ENCODE data around the gene PRPF6.

Gene PRPF6

GRCh38 chr20:64075556-64075955, 94.6 kb downstream of the PRPF6 start:
- TF ChIP-seq ZFX (IDR thresholded peaks at IDR 0.05; ENCODE audit: borderline replicate concordance), result no peak
- TF ChIP-seq, protein P1, sequence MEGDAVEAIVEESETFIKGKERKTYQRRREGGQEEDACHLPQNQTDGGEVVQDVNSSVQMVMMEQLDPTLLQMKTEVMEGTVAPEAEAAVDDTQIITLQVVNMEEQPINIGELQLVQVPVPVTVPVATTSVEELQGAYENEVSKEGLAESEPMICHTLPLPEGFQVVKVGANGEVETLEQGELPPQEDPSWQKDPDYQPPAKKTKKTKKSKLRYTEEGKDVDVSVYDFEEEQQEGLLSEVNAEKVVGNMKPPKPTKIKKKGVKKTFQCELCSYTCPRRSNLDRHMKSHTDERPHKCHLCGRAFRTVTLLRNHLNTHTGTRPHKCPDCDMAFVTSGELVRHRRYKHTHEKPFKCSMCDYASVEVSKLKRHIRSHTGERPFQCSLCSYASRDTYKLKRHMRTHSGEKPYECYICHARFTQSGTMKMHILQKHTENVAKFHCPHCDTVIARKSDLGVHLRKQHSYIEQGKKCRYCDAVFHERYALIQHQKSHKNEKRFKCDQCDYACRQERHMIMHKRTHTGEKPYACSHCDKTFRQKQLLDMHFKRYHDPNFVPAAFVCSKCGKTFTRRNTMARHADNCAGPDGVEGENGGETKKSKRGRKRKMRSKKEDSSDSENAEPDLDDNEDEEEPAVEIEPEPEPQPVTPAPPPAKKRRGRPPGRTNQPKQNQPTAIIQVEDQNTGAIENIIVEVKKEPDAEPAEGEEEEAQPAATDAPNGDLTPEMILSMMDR (IDR thresholded peaks at IDR 0.05), result no peak
- H3K27ac ChIP-seq, result no peak overlapping the region

- TF ChIP-seq ZFX (IDR thresholded peaks at IDR 0.05; ENCODE audit: borderline replicate concordance), result no peak
- TF ChIP-seq, protein P1 (IDR thresholded peaks at IDR 0.05), result no peak
- no peak overlapping the region for H3K27ac ChIP-seq
These were observed 95.4 kb downstream of the PRPF6 start for GRCh38 chr20:64076061-64076997.

DNA sequence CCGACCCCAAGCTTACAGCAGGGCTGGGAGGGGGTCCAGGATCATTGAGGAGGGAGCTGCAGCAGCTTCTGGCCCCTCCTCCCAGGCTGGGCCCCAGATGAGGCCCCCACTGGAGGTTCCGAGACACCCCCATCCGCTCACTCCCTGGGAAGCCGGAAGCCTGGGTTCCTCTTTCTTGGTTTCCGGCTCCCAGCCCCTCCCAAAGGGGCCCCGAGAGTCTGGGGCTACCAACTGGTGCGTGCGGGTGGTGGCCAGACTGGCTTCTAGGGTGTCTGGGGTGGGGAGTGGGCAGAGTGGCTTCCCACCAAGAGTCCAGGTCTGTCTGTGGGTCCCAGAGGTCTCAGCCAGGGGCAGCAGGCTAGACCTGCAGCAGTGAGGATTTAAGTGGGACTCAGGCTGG, 96.2 kb downstream of the PRPF6 start:
- TF ChIP-seq, protein P1 (IDR thresholded peaks at IDR 0.05), result no peak
- no peak for TF ChIP-seq ZFX (IDR thresholded peaks at IDR 0.05; ENCODE audit: borderline replicate concordance)
- H3K27ac ChIP-seq, result no peak overlapping the region

DNA sequence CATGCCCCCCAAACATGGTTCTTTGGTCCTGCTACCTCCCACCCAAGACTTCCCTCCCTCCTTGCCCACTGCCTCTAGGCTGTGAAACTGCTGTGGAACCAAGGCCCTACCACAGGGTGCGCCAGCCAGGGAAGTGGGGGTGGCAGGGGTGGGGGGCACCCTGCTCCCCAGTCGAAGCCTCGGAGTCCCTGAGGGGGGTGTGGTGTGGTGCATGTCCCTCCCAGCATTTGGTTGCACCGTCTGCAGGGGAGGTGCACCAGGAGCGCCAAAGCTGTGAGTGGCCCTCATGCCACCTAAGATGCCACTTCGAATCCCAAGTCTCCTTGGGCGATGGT, 96.6 kb downstream of the PRPF6 start:
- TF ChIP-seq, protein P1 (IDR thresholded peaks at IDR 0.05), result no peak
- TF ChIP-seq ZFX (IDR thresholded peaks at IDR 0.05; ENCODE audit: borderline replicate concordance), result no peak
- H3K27ac ChIP-seq, result no peak overlapping the region

DNA sequence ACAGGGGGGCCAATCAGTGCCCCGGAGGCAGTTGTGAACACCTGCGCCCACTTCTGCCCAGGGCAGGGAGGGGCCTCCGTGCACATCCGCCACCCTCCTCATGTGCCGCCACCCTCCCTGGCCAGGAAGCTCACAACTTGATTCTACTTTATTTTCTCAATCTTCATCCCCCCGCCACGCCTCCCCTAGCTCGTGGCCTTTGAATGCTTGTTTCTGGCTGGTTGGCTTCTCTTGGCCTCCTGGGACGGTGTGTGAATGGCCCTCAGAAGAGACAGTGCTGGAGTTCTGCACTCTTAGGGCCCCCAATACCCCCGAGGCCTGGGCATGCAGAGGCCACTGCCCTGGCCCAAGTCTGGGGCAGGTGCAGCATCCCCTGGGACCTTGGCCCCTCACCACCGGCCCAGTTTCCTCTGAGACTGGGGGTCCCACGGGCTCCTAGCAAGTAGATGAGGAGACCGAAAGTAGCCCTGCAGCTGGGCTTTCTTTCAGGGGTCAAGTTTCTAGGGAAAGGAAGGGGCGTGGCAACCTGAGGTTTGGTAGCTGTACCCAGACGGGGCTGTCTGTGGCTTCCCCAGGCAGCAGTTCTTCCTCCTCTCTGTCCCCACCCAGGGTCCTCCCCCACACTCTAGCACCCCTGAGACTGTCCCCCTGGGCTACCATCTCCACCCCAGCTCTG, 97.1 kb downstream of the PRPF6 start:
- H3K27ac ChIP-seq, result no peak overlapping the region
- TF ChIP-seq, protein P1 (IDR thresholded peaks at IDR 0.05), result no peak
- no peak for TF ChIP-seq ZFX (IDR thresholded peaks at IDR 0.05; ENCODE audit: borderline replicate concordance)

- no peak overlapping the region; the same call in 1 of the 2 replicates for H3K27ac ChIP-seq
- TF ChIP-seq, protein P1 (IDR thresholded peaks at IDR 0.05), result no peak
- TF ChIP-seq ZFX (IDR thresholded peaks at IDR 0.05; ENCODE audit: borderline replicate concordance), result no peak
These were observed 98.0 kb downstream of the PRPF6 start for GRCh38 chr20:64078934-64079272.

All from 22Rv1 (cell line).